HFFc6 (cell line): Measurements from ENCODE around the gene B3GNT2. TPM values are rescaled to one million over a fixed set of nuclear protein-coding genes. Genes with fewer than 3 reads are reported as not detected.

Experiments
- DNase-seq: peaks from one replicate; pipeline ENCODE4 v3.0.0-alpha.2; 2018
- H3K27ac Mint-ChIP-seq: 2 replicates; pipeline ENCODE4 v1.8.0; 2020; ENCODE audit warnings: mild to moderate bottlenecking, mixed read lengths
- H3K27me3 Mint-ChIP-seq: 2 replicates; pipeline ENCODE4 v1.8.0; 2021; ENCODE audit warnings: mild to moderate bottlenecking, moderate library complexity, mixed read lengths; ENCODE audit not compliant: insufficient read depth
- H3K36me3 Mint-ChIP-seq: 2 replicates; pipeline ENCODE4 v1.8.0; 2021; ENCODE audit warnings: low read depth, mixed read lengths
- H3K4me1 Mint-ChIP-seq: 2 replicates; pipeline ENCODE4 v1.8.0; 2020; ENCODE audit warnings: low read depth, mixed read lengths
- H3K4me3 Mint-ChIP-seq: 2 replicates; pipeline ENCODE4 v1.8.0; 2020; ENCODE audit warnings: mild to moderate bottlenecking, moderate library complexity, mixed read lengths
- H3K9me3 Mint-ChIP-seq: 2 replicates; pipeline ENCODE4 v1.8.0; 2020; ENCODE audit warnings: mild to moderate bottlenecking, mixed read lengths
- total RNA-seq, 6 experiments: library from RNA; stranded (reverse); fragmentation: NEBNext Ultra II Directional; extraction: Animal tissue kit (Norgen Biotek cat#: 25700); gene quantifications; 2 replicates in 1 of 6; 3 replicates in 5 of 6; pipeline ENCODE4 v1.2.3, GENCODE V29; 2021
- TF ChIP-seq, protein P1 (sequence below): fragments of 200-600 bp; sonication (generic); IDR thresholded peaks from 2 replicates; pipeline ENCODE4 v1.5.0; 2021; ENCODE audit warnings: antibody characterized with exemption, mild to moderate bottlenecking

B3GNT2 gene
- total RNA-seq, 6 experiments from 2014 or later: 12.5 to 16.7 (median 15.1) TPM

DNA sequence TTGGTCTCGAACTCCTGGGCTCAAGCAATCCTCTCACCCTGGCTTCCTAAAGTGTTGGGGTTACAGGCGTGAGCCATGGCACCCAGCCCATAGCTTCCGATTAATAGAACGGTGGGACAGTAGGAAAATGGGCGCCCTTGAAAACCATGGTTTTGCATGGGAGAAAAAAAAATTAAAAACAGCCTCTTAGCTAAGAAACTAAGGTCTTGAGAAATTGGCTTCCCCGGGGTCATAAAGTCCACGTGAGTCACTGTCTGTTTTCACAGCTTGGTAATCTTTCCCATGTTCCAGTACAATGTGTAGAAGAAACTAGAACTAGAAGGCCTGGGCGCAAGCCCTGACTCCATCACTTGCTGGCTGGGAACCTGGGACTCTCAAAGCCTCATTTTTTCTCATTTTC lies 20.7 kb downstream of the B3GNT2 start:
- H3K27me3 Mint-ChIP-seq: no peaks in the 10 kb centered on the region
- TF ChIP-seq, protein P1, sequence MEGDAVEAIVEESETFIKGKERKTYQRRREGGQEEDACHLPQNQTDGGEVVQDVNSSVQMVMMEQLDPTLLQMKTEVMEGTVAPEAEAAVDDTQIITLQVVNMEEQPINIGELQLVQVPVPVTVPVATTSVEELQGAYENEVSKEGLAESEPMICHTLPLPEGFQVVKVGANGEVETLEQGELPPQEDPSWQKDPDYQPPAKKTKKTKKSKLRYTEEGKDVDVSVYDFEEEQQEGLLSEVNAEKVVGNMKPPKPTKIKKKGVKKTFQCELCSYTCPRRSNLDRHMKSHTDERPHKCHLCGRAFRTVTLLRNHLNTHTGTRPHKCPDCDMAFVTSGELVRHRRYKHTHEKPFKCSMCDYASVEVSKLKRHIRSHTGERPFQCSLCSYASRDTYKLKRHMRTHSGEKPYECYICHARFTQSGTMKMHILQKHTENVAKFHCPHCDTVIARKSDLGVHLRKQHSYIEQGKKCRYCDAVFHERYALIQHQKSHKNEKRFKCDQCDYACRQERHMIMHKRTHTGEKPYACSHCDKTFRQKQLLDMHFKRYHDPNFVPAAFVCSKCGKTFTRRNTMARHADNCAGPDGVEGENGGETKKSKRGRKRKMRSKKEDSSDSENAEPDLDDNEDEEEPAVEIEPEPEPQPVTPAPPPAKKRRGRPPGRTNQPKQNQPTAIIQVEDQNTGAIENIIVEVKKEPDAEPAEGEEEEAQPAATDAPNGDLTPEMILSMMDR: no peak
- peak; percentile 81 for DNase-seq
- H3K36me3 Mint-ChIP-seq: peaks cover 25% of the 10 kb centered on the region
- peaks cover 9% of the 10 kb centered on the region for H3K9me3 Mint-ChIP-seq
- H3K4me3 Mint-ChIP-seq: peak overlapping the region; percentile 55
- H3K4me1 Mint-ChIP-seq: peaks cover 63% of the 10 kb centered on the region
- peak overlapping the region; percentile 81 for H3K27ac Mint-ChIP-seq

DNA sequence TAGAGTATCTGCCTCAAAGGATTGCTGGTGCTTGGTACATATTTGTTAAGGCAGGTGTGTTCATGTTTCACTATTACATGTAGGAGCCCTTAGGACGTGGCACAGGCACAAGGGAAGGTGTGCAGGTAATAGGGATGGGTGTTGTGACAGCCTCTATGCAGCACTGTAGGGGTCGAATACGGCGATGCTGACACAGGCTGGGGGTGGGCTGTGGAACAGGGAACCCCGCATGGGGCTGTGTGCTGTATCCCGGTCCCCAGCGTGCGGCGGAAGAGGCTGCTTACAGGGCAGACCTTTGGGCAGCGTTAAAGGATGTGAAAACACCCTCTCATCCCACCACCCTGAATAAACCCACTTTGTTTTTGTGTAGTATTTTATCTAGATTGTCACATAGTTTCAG lies 21.5 kb downstream of the B3GNT2 start:
- no peak for DNase-seq
- Mint-ChIP-seq H3K4me3 (peak overlapping the region; percentile 8), H3K36me3 (peaks cover 19% of the 10 kb centered on the region), H3K4me1 (peaks cover 63% of the 10 kb centered on the region), H3K27ac (peak overlapping the region; percentile 81), H3K27me3 (no peaks in the 10 kb centered on the region), H3K9me3 (peaks cover 9% of the 10 kb centered on the region)
- TF ChIP-seq, protein P1: no peak

DNA sequence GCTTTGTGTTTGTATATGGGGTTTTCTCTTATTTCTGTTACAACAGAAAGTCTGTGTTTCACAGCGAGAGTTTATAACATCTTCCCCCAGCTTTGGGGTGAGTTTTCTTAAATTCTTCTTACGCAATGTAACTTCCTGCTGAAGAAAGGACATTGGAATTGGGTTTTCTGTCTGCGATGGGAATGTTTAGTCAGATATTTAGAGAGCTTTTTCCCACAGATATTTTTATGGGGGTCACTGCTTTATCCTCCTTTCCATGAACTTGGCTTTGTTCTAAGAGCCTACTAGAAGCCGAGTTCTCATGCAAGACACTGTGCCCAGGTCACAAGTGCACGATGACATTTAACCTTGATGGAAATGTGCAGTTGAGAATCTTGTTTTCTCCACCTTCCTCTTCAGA lies 22.1 kb downstream of the B3GNT2 start:
- Mint-ChIP-seq H3K4me3 (peak overlapping the region; percentile 63), H3K9me3 (peaks cover 9% of the 10 kb centered on the region; the same call in 1 of the 2 replicates), H3K36me3 (peaks cover 22% of the 10 kb centered on the region), H3K27ac (peak overlapping the region; percentile 81), H3K27me3 (peaks cover under 1% of the 10 kb centered on the region; the same call in 1 of the 2 replicates), H3K4me1 (peaks cover 63% of the 10 kb centered on the region)
- peak; percentile 48 for DNase-seq
- TF ChIP-seq, protein P1: no peak

DNA sequence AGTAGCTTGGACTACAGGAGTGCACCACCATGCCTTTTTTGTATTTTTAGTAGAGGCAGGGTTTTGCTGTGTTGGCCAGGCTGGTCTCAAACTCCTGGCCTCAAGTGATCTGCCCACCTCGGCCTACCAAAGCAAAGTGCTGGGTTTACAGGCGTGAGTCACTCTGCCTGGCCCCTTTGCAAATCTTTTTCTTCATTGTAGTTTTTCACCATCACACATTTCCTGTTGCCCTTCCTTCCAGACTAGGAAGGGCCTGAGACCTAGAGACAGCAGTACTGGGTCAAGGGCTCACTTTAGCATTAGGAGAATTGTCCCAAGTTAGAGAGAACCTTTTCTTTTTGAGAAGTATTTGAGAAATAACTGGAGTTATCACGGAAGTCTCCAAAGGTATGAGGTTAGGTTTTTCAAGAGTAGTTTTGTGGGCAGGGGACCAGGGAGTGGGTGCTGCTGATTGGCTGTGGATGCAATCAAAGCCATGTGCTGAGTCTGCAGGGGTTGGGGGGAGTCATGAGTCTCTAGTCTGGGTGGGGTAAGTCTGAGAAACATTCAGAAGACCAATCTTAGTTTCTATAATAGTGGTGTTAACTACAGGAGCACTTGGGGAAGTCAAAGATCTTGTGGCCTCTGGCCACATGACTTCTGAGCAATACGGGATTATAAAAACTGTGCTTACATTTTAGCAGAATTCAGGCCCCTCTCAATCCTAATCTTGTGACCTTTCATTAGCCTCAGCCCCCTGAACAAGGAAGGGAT lies 23.7 kb downstream of the B3GNT2 start:
- peaks cover 62% of the 10 kb centered on the region for H3K4me1 Mint-ChIP-seq
- peaks cover 1% of the 10 kb centered on the region; the same call in 1 of the 2 replicates for H3K27me3 Mint-ChIP-seq
- H3K4me3 Mint-ChIP-seq: no peak overlapping the region
- TF ChIP-seq, protein P1: no peak
- H3K27ac Mint-ChIP-seq: no peak overlapping the region
- no peak for DNase-seq
- H3K36me3 Mint-ChIP-seq: peaks cover 26% of the 10 kb centered on the region
- peaks cover 9% of the 10 kb centered on the region; the same call in 1 of the 2 replicates for H3K9me3 Mint-ChIP-seq

GRCh38 chr2:62221141-62221540 lies 25.2 kb downstream of the B3GNT2 start:
- H3K4me1 Mint-ChIP-seq: peaks cover 47% of the 10 kb centered on the region

More at GRCh38 chr2:62221141-62221540, 25.2 kb downstream of the B3GNT2 start:
- Mint-ChIP-seq H3K4me3 (no peak overlapping the region), H3K36me3 (peaks cover 35% of the 10 kb centered on the region), H3K9me3 (peaks cover 9% of the 10 kb centered on the region; the same call in 1 of the 2 replicates), H3K27me3 (peaks cover 1% of the 10 kb centered on the region; the same call in 1 of the 2 replicates), H3K27ac (no peak overlapping the region)
- TF ChIP-seq, protein P1: no peak
- no peak for DNase-seq
